ENCODE data around the gene CNTNAP4.

The CNTNAP4 gene

GRCh38 chr16:76276745-76277438 is at the start of gene CNTNAP4:
CNTNAP4 (plus strand) TSS chr16:76277401; CDS start chr16:76277663, 262 bp downstream.
- DNase-seq = no peak

GRCh38 chr16:76228546-76229146 is 48.6 kb upstream of the CNTNAP4 start:
- no peak for DNase-seq

- DNase-seq = no peak
Observed at GRCh38 chr16:76232704-76233103, 44.5 kb upstream of the CNTNAP4 start.

DNA sequence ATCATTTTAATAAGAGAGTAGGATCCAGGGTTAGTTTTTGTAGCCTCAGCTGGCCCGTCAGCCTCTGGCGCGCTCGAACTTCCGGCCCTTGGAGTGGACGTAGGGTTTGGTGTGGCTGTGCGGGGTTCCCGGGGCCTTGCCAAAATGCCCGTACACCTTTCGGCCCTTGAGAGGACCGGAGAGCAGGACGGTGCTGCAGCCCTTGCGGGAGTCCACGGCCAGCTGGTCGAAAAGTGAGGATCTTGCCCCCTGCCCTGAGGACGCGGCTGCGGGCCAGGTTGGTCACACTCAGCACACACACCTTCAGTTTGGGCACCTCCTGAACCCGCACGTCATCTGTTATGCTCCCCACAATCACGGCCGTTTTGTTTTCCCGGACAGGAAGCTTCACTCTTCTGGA is 42.2 kb upstream of the CNTNAP4 start:
- DNase-seq = no peak

DNA sequence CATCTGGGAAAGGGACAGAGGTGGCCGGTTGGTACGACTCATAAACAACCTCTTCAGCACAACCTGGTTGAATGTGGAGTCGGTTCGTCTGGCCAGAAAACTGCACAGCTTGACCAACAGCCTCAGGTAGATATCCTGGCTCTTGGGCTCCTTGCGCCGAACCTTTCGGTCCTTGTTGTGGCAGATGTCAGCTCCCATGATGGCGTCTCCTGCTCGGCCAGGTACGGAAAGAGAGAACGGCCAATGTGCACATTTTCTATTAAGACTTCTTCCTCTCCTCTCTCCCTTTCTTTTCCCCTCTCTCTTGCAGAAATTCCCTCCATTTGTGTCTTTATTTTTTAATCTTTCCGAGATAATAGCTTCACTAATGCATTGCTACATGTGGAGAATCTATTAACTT is 41.8 kb upstream of the CNTNAP4 start:
- DNase-seq = no peak

- no peak for DNase-seq
Observed at GRCh38 chr16:76237471-76237870, 39.7 kb upstream of the CNTNAP4 start.

DNA sequence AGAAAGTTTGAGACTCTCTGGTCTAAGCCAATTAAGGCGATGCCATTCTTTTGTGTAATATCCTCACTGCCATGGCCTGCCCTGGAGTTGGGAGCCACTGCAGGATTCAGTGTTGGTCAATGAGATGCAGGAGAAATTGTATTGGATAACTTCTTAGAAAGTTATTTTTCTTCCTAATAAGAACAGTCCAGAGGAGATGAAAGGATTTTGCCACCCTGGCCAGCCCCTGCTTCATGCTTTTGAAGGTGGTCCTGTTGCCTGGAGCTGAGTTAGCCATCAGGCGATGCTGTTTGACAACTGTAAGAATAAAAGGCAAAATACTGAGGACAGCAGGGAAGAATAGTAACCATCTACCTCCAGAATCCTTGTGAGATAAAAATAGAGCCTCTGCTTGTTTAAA is 35.4 kb upstream of the CNTNAP4 start:
- DNase-seq = no peak

GRCh38 chr16:76243620-76244019 is 33.6 kb upstream of the CNTNAP4 start:
- no peak for DNase-seq

DNA sequence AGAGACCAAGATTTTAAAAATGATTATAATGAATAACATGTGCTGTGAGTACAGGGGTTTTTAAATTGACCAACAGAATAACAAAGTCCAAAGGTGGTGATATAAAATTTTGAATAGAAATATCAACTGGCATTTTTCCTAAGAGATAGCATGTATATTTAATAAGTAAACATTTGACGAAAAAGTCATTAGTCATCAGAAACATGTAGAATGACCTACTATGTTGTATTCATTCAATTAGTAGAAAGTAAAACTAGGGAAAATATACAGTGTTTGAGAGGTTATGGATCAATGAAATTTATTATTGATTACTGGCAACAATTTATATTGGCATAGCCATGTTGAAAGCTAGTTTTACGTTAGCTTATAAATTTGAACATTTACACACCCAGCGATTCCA is 30.6 kb upstream of the CNTNAP4 start:
- no peak for DNase-seq

DNA sequence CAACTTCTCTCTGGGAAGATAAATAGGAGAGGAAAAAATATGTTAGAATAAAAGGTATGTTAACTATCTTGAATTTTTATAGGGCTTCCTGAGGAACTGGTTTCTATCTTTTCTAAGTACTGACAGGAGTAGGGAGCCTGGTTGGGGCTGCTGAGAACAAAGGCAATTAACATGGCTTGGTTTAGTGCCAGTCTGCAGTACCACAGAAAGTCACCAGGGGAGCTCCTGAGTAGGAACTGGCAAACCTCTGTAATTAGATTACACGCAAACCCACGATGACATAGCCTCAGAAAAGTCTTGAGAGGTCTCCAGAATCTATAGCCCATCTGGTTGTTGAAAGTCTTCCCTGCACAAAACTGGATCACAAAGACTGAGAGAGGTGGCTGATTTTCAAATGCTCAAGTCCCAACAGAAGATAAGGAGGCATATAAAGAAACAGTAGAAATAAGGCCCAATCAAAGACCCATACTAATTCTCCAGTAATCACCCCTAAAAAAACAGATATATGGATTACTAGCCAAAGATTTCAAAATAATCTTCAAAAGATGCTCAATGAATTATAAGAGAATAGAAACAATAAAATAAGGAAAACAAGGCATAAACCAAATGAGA is 11.7 kb upstream of the CNTNAP4 start:
- no peak for DNase-seq

- DNase-seq = no peak
Observed at GRCh38 chr16:76268824-76269223, 8.4 kb upstream of the CNTNAP4 start.

DNA sequence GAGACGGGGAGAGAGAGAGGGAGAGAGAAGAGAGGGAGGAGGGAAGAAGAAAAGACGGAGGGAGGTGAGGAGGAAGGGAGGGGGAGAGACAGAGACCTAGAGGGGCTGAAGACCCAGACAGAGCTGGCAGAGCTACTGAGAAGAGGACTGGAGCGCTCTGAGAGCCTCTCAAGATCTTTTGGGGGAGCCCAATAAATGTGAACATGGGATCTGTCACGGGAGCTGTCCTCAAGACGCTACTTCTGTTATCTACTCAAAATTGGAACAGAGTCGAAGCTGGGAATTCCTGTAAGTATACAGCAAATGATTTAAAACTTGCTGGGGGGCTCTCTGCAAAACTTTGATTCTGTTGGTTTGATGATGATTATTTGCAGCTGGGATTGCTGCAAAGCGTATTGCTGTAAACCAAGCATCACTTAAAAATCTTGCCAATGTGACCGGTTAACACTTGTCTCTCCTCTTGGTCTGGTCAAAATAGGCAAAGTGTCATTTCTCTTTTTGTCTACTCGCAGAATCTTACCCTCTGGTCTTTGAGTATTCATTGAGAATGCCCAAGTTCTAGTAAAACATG is 344 bp downstream of the CNTNAP4 start:
- no peak for DNase-seq

DNA sequence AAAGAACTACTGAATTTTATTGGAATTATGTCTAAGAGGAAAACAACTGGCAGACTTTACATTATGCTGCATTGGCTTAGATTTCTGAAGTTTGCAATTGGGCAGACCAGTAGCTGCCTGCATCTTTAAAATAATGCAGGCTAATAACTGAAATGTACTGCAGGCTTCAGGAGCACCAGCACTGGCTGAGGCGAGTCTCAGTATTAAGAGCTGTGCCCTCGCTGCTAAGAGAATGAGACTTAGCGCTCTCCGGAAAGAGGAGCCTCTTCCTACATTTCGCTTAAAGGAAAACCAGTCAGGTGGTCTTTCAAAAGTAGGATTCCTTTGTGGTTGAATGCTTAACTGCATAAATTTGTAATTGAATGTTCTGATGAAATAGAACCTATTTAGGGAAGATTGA is 885 bp downstream of the CNTNAP4 start:
- DNase-seq = no peak

- no peak for DNase-seq
Observed at GRCh38 chr16:76278980-76279379, 1.8 kb downstream of the CNTNAP4 start.

GRCh38 chr16:76280421-76281215 is 3.4 kb downstream of the CNTNAP4 start:
- DNase-seq = no peak

DNA sequence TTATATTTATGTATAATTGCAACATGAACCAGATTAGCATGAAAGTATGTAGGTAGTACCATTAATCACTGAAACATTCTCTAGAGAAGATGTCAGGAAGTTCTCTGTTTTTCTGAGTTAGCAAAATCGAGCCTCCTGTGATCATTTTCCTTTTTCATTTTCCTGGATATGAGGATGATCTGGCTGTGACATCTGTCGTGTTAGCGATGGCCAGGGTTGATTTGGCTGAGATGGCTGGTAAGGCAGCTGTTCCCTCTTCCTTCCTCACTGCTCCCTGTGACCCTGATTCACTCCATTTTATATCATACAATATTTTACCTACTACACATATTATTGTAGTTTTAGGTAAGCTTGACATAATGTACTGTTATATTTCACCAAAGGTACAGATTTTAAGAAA is 10.3 kb downstream of the CNTNAP4 start:
- DNase-seq = no peak

GRCh38 chr16:76292218-76292617 is 15.0 kb downstream of the CNTNAP4 start:
- DNase-seq = no peak

DNA sequence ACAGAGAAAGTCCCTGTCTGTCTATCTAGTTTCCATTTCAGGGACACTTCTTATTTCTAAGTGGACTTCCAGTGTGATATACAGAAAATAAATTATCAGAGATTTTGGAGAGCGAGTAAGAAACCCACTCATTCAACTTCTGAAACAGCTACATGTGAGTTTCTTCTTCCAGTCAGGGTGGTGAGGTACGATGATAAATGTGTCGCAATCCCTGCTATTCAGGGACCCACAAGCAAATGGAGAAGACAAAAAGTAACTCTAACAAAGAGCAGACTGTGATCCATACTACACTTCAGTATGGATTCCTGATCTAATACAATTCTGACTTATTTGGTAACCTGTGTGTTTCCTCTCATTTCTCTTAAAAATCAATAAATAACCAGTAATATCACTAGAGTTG is 16.8 kb downstream of the CNTNAP4 start:
- no peak for DNase-seq

DNA sequence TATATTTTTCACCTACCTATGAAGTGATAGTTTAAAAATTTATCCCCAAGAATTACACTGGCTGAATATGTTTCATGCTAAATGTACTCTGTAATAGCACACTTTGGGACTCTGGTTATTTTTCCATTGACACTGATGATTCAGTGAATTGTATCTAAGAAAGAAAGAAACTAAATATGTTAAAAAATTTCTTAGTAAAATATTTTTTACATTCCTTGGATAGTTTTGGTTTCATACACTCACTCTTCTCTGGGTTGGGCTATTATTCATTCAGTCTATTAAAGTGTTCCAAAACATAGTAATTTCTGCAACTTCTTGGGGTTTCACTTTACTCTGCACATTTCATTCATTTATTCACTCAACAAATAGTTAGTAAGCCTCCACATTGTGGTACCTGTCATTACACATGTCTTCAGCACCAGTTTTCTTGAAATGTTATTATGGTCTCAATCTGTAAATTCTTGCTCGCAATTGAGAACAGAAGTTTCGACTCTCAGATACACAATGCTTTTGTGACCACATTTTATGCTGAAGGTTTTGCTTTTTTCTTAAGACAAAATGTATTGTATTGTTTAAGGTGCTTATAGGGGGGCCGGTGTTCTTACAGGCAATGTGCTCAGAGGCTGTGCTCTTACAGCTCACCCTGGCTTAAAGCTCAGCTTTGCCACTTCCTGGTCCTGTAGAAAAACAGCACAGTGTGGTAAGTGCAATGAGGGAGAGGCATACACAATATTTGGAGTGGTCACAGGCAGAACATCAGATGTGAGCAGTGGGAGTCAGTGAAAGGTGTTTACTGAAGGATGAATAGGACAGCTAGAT is 17.4 kb downstream of the CNTNAP4 start:
- no peak for DNase-seq

- DNase-seq = no peak
Observed at GRCh38 chr16:76297941-76298340, 20.7 kb downstream of the CNTNAP4 start.

DNA sequence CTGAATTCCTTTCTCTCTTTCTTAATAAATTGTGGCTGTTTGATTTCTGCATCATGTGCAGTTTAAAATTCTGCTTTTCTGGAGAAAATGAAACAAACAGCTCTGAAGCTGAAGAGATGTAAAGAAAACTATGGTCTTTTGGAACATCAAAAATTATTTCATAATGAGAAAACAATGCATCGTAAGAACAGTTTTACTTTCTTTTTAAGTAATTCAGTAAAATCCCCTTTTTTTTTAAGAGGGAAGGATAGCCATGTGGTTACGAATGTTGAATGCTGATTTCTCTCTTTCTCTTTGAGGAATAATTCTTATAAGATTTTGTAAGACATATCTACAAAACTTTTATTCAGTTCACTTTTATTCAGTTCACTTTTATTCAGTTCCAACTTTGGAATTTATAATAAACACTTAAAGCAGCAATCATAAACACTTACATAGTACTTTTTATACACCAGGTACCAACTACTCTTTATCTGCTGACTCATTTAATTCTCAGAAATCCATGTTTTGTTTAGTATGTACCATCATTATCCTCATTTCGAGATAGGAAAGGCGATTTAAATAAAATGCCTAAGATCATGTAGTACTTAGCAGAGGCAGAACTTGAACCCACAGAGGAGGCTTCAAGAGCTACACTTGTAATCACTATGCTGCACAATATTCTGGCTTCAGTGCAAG is 26.6 kb downstream of the CNTNAP4 start:
- DNase-seq = no peak
